Left ventricle myocardium inferior (tissue), 1 donor: ENCODE data around the gene TLCD5. TPM values are rescaled to one million over a fixed set of nuclear protein-coding genes. Genes with fewer than 3 reads are reported as not detected.

ENCODE experiments used
- DNase-seq: peaks from one replicate; pipeline ENCODE4 v3.0.0-alpha.2; 2020
- H3K27ac ChIP-seq: fragments of 200-600 bp; replicated peaks from 2 replicates; pipeline ENCODE4 v1.8.0; 2021
- H3K27me3 ChIP-seq: fragments of 200-600 bp; 2 replicates; pipeline ENCODE4 v1.8.0; 2021; ENCODE audit warnings: low read depth
- H3K36me3 ChIP-seq: fragments of 200-600 bp; 2 replicates; pipeline ENCODE4 v1.8.0; 2021
- H3K4me1 ChIP-seq: fragments of 200-600 bp; 2 replicates; pipeline ENCODE4 v1.8.0; 2021
- H3K4me3 ChIP-seq: fragments of 200-600 bp; 2 replicates; pipeline ENCODE4 v1.8.0; 2021; ENCODE audit warnings: mild to moderate bottlenecking, moderate library complexity
- H3K9me3 ChIP-seq: fragments of 200-600 bp; replicated peaks from 2 replicates; pipeline ENCODE4 v1.8.0; 2021
- CTCF ChIP-seq: fragments of 200-600 bp; IDR thresholded peaks from 2 replicates; pipeline ENCODE4 v1.8.0; 2021; ENCODE audit warnings: antibody characterized with exemption, mild to moderate bottlenecking, borderline replicate concordance
- intact Hi-C: fragments of 100-400 bp; cut with micrococcal nuclease; formaldehyde crosslinking; loops from one replicate; pipeline ENCODE4 v1.11.0; 2022
- total RNA-seq: library from RNA; stranded (reverse); fragmentation: NEBNext Ultra II Directional; extraction: Animal tissue kit (Norgen Biotek cat#: 25700); gene quantifications from one replicate; pipeline ENCODE4 v1.2.1, GENCODE V29; 2021
- donor health status: DM: no; HTN: yes; CAD: no; lungs with severe emphysema.

The TLCD5 gene
- total RNA-seq, 1 donor from 2014 or later, result 9.7 TPM

GRCh38 chr11:120334332-120334731, 9.2 kb downstream of the TLCD5 start:
- H3K36me3 ChIP-seq, result peaks cover 14% of the 10 kb centered on the region
- intact Hi-C loops, result no loop called here
- H3K27ac ChIP-seq, result peak overlapping the region; percentile 98
- H3K27me3 ChIP-seq, result no peaks in the 10 kb centered on the region
- no peak overlapping the region for H3K4me3 ChIP-seq
- H3K9me3 ChIP-seq, result no peaks in the 10 kb centered on the region
- TF ChIP-seq CTCF, result no peak
- DNase-seq, result no peak
- H3K4me1 ChIP-seq, result peaks cover 90% of the 10 kb centered on the region

GRCh38 chr11:120334894-120335462, 9.9 kb downstream of the TLCD5 start:
- Histone ChIP-seq H3K4me3 (peak overlapping the region; percentile 92), H3K4me1 (peaks cover 91% of the 10 kb centered on the region), H3K9me3 (no peaks in the 10 kb centered on the region), H3K36me3 (peaks cover 11% of the 10 kb centered on the region), H3K27ac (peak overlapping the region; percentile 98), H3K27me3 (no peaks in the 10 kb centered on the region)
- intact Hi-C loops, result no loop called here
- no peak for DNase-seq
- TF ChIP-seq CTCF, result peak; percentile 78

GRCh38 chr11:120335556-120335907, 10.4 kb downstream of the TLCD5 start:
- Histone ChIP-seq H3K4me1 (peaks cover 91% of the 10 kb centered on the region), H3K9me3 (no peaks in the 10 kb centered on the region), H3K27ac (peak overlapping the region; percentile 98), H3K4me3 (peak overlapping the region; percentile 92), H3K36me3 (peaks cover 6% of the 10 kb centered on the region), H3K27me3 (no peaks in the 10 kb centered on the region)
- intact Hi-C loops, result no loop called here
- TF ChIP-seq CTCF, result no peak
- no peak for DNase-seq

- Histone ChIP-seq H3K4me1 (peaks cover 91% of the 10 kb centered on the region), H3K4me3 (peak within 1 kb of the TSS; percentile 92), H3K27ac (peak within 1 kb of the TSS; percentile 98), H3K9me3 (no peaks in the 10 kb centered on the region), H3K27me3 (no peaks in the 10 kb centered on the region), H3K36me3 (peaks cover under 1% of the 10 kb centered on the region)
- peak; percentile 98 for DNase-seq
- TF ChIP-seq CTCF, result peak; percentile 19
- intact Hi-C loops, result no loop called here
These were observed 11.0 kb downstream of the TLCD5 start, which contains the start of gene ARHGEF12 for GRCh38 chr11:120335908-120336640. Gene ARHGEF12 (plus strand): TSS chr11:120336413. CDS start chr11:120337244, 831 bp downstream.

- Histone ChIP-seq H3K27ac (peak overlapping the region; percentile 98), H3K27me3 (no peaks in the 10 kb centered on the region), H3K9me3 (no peaks in the 10 kb centered on the region), H3K4me1 (peaks cover 91% of the 10 kb centered on the region), H3K36me3 (no peaks in the 10 kb centered on the region), H3K4me3 (peak overlapping the region; percentile 92)
- intact Hi-C loops, result no loop called here
- TF ChIP-seq CTCF, result no peak
- peak; percentile 53 for DNase-seq
These were observed 11.7 kb downstream of the TLCD5 start for GRCh38 chr11:120336641-120337354.
